A549 (cell line): ENCODE measurements around the gene ANKRD1. TPM values are rescaled to one million over a fixed set of nuclear protein-coding genes. Genes with fewer than 3 reads are reported as not detected.

Experiments
- ATAC-seq, 2 experiments: fragments of 200-7000 bp in 1 of 2; fragments of >200 bp in 1 of 2; cut with Nextera tagmentation in 1 of 2; cut with Tn5 transposase in 1 of 2; 3 replicates each; pipeline versions ENCODE4 v1.8.0 to v1.9.1; 2018 to 2020; ENCODE audit warnings: mild to moderate bottlenecking in 1 of 2, moderate library complexity in 1 of 2
- CTCF ChIA-PET: fragments of 300-600 bp; sonication (Branson Sonifier 250); formaldehyde crosslinking; extraction: SDS; loops from one replicate; lab custom pipeline; 2021; ENCODE audit warnings: antibody characterized with exemption, inconsistent platforms; lab: Yijun Ruan, JAX
- POLR2A ChIA-PET: fragments of 350-600 bp; formaldehyde crosslinking; extraction: SDS; loops from one replicate; lab custom pipeline; 2021; ENCODE audit warnings: antibody characterized with exemption, inconsistent platforms; lab: Yijun Ruan, JAX
- DNase-seq, 2 experiments: peaks; one replicate each; pipeline versions ENCODE4 v3.0.0 to v3.0.0-alpha.2; 2011 to 2016; ENCODE audit warnings: low read depth in 1 of 2, low spot score in 1 of 2
- FAIRE-seq: peaks from 2 replicates; lab custom pipeline; 2011; peaks lifted over from hg19 to GRCh38; lab: Jason Lieb, UNC
- H3K27ac ChIP-seq, 2 experiments: fragments of >200 bp; sonication (Bioruptor Twin); formaldehyde crosslinking; 3 replicates each; pipeline ENCODE4 v1.5.1; 2016 to 2017
- H3K4me1 ChIP-seq: fragments of >200 bp; sonication (Bioruptor Twin); formaldehyde crosslinking; 3 replicates; pipeline ENCODE4 v1.6.1; 2016
- H3K4me2 ChIP-seq: fragments of >200 bp; sonication (Bioruptor Twin); formaldehyde crosslinking; 3 replicates; pipeline ENCODE4 v1.6.1; 2016
- H3K4me3 ChIP-seq: fragments of >200 bp; sonication (Bioruptor Twin); formaldehyde crosslinking; 3 replicates; pipeline ENCODE4 v1.5.1; 2016
- H3K9me3 ChIP-seq: fragments of >200 bp; sonication (Bioruptor Twin); formaldehyde crosslinking; 3 replicates; pipeline ENCODE4 v1.6.1; 2016
- BHLHE40 ChIP-seq: IDR thresholded peaks from 2 replicates; pipeline ENCODE4 v1.6.1; 2012; ENCODE audit warnings: low read depth, low read length, inconsistent platforms
- CHD2 ChIP-seq: fragments of 150-350 bp; IDR thresholded peaks from 2 replicates; pipeline ENCODE4 v1.6.1; 2014; ENCODE audit warnings: low read length; ENCODE audit not compliant: partially characterized antibody
- CHD4 ChIP-seq: fragments of 200-600 bp; sonication (generic); IDR thresholded peaks from 2 replicates; pipeline ENCODE4 v1.6.1; 2016; ENCODE audit warnings: antibody characterized with exemption, mild to moderate bottlenecking, borderline replicate concordance
- FOSL2 ChIP-seq, 2 experiments: fragments of 450-650 bp in 1 of 2; fragments of >200 bp in 1 of 2; sonication (Bioruptor Twin) in 1 of 2; formaldehyde crosslinking; IDR thresholded peaks; 2 replicates each; pipeline versions ENCODE4 v1.5.0 to v1.6.1; 2016 to 2020; ENCODE audit warnings: mild to moderate bottlenecking in 1 of 2, moderate library complexity in 1 of 2
- GATA3 ChIP-seq: IDR thresholded peaks from 2 replicates; pipeline ENCODE4 v1.6.1; 2012; ENCODE audit warnings: borderline replicate concordance
- HEYL ChIP-seq: fragments of 250-450 bp; sonication (Bioruptor Pico); IDR thresholded peaks from 2 replicates; pipeline ENCODE4 v1.8.0; 2021; ENCODE audit warnings: mild to moderate bottlenecking, moderate library complexity
- HOXB13 ChIP-seq: fragments of 250-450 bp; sonication (Bioruptor Pico); IDR thresholded peaks from 2 replicates; pipeline ENCODE4 v1.5.0; 2020; ENCODE audit warnings: low read depth, mild to moderate bottlenecking, moderate library complexity
- MAFK ChIP-seq: fragments of 450-650 bp; IDR thresholded peaks from 2 replicates; pipeline ENCODE4 v1.6.1; 2014; ENCODE audit not compliant: partially characterized antibody
- SMC3 ChIP-seq: fragments of >200 bp; sonication (Bioruptor Twin); formaldehyde crosslinking; IDR thresholded peaks from 3 replicates; pipeline ENCODE4 v1.6.1; 2018; ENCODE audit warnings: inconsistent platforms
- SREBF2 ChIP-seq: fragments of 450-650 bp; IDR thresholded peaks from 2 replicates; pipeline ENCODE4 v1.6.1; 2014; ENCODE audit warnings: mild to moderate bottlenecking, moderate library complexity
- ZC3H11A ChIP-seq: fragments of 450-650 bp; IDR thresholded peaks from 2 replicates; pipeline ENCODE4 v1.6.1; 2014; ENCODE audit warnings: antibody characterized with exemption, mild to moderate bottlenecking
- WGBS: methylation state at CpG from one replicate; pipeline ENCODE4 v1.1.6; 2017; ENCODE audit errors: missing lambda C conversion rate; 5-methylcytosine and 5-hydroxymethylcytosine counted together
- polyA plus RNA-seq, 4 experiments: library from polyadenylated mRNA; depleted of rRNA in 3 of 4; stranded (reverse); fragments of >200 nt; fragmentation: RNase III in 1 of 4; extraction: RNeasy Plus Mini Kit Qiagen cat#74134 plus additional on column Dnase treatment in 1 of 4; gene quantifications; 2 replicates in 3 of 4; 3 replicates in 1 of 4; pipeline ENCODE4 v1.2.3, GENCODE V29; 2011 to 2017
- TF ChIP-seq, protein P1 (sequence below): fragments of 250-450 bp; sonication (Bioruptor Pico); IDR thresholded peaks from 2 replicates; pipeline ENCODE4 v1.5.0; 2021; ENCODE audit warnings: mild to moderate bottlenecking, moderate library complexity, borderline replicate concordance
- TF ChIP-seq, protein P2 (sequence below): IDR thresholded peaks from 2 replicates; pipeline ENCODE4 v1.6.1; 2012
- TF ChIP-seq, protein P3 (sequence below): fragments of >200 bp; sonication (Bioruptor Twin); formaldehyde crosslinking; IDR thresholded peaks from 3 replicates; pipeline ENCODE4 v1.5.1; 2016

ANKRD1 gene
- polyA plus RNA-seq, 2 of the 4 experiments (the other 2 are of a cell fraction): 10.7 to 17.1 TPM

DNA sequence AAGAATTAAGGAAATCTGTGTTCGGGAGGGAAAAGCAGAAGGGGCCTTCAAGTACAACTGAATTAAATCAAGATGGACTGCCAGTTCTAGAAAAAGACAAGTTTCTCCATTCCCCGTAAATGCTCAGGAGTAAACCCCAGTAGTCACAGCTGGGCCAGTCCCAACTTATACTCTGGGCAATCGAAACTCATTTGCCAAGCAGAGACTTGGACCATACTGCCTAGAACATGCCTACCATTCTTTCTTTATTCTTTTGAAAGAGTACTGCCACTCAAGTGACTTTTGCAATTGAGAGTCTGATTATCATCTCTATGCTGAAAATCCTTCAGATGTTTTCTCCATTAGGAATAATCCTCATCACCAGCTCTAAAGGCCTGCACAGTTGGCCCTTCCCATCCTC is 27.7 kb downstream of the ANKRD1 start (continued):
- TF ChIP-seq, protein P1, sequence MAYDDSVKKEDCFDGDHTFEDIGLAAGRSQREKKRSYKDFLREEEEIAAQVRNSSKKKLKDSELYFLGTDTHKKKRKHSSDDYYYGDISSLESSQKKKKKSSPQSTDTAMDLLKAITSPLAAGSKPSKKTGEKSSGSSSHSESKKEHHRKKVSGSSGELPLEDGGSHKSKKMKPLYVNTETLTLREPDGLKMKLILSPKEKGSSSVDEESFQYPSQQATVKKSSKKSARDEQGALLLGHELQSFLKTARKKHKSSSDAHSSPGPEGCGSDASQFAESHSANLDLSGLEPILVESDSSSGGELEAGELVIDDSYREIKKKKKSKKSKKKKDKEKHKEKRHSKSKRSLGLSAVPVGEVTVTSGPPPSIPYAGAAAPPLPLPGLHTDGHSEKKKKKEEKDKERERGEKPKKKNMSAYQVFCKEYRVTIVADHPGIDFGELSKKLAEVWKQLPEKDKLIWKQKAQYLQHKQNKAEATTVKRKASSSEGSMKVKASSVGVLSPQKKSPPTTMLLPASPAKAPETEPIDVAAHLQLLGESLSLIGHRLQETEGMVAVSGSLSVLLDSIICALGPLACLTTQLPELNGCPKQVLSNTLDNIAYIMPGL (CRISPR knock-in tag): no peak
- TF ChIP-seq, protein P2, sequence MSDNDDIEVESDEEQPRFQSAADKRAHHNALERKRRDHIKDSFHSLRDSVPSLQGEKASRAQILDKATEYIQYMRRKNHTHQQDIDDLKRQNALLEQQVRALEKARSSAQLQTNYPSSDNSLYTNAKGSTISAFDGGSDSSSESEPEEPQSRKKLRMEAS: no peak
- TF ChIP-seq ZC3H11A (no peak), HEYL (CRISPR knock-in tag) (no peak)
- TF ChIP-seq, protein P3, sequence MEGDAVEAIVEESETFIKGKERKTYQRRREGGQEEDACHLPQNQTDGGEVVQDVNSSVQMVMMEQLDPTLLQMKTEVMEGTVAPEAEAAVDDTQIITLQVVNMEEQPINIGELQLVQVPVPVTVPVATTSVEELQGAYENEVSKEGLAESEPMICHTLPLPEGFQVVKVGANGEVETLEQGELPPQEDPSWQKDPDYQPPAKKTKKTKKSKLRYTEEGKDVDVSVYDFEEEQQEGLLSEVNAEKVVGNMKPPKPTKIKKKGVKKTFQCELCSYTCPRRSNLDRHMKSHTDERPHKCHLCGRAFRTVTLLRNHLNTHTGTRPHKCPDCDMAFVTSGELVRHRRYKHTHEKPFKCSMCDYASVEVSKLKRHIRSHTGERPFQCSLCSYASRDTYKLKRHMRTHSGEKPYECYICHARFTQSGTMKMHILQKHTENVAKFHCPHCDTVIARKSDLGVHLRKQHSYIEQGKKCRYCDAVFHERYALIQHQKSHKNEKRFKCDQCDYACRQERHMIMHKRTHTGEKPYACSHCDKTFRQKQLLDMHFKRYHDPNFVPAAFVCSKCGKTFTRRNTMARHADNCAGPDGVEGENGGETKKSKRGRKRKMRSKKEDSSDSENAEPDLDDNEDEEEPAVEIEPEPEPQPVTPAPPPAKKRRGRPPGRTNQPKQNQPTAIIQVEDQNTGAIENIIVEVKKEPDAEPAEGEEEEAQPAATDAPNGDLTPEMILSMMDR: no peak

DNA sequence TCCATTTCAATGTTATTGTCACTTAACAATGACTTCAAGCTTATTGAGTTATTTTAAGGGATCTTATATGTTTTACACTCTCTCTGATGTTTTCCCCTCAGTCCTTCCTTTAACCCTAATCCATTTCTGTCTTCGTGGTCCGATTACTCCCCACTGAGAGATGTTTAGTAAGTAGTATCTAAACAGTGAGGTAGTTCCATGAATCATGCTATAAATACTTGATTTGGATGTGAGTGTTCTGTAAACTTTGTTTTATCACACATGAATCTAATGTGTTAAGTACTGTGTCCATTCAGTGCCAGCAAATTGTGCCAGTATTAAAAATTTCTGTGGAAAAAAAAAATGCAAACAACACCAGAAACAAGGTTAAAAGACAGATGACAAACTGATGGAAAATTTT is 30.5 kb downstream of the ANKRD1 start:
- Histone ChIP-seq H3K4me3 (no peak overlapping the region), H3K4me1 (no peaks in the 10 kb centered on the region), H3K27ac (no peak overlapping the region), H3K4me2 (no peak overlapping the region), H3K9me3 (no peaks in the 10 kb centered on the region)
- FAIRE-seq: no peak
- no peak for DNase-seq
- 86% methylated on average over 2 of the region's 2 CpGs for WGBS
- TF ChIP-seq MAFK: no peak
- no peak for TF ChIP-seq SMC3
- TF ChIP-seq, protein P2: no peak
- no peak for TF ChIP-seq CHD4
- no peak for TF ChIP-seq SREBF2
- no peak for TF ChIP-seq GATA3
- no peak for TF ChIP-seq FOSL2 (IDR thresholded peaks at IDR 0.05)
- no peak for TF ChIP-seq FOSL2 (CRISPR knock-in tag; IDR thresholded peaks at IDR 0.05)
- no peak for TF ChIP-seq BHLHE40
- POLR2A ChIA-PET: no interaction called here
- ATAC-seq: no peak
- CTCF ChIA-PET: interaction anchor here (1.5 kb wide), 1 partner anchor 21 kb away, joined by 10 read pairs; no protein-coding TSS in a partner anchor

DNA sequence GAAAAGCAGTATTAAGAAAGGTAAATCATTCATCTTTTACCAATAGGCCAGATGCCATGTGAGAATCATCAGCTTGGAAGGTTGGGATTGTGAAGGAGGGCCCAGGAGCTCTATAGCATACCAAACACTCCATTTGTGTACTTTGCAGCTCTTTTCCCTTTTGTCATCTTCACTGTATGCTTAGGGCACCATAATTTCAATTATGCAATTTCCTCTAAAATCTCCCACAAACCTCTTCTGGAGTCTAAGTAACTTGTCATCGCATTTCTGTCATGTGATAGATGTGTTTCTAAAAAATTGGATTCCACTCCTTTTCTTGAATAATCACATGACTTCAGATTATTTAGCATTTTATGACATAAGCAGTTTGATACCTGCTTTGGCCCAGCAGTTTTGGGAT is 31.3 kb downstream of the ANKRD1 start:
- Histone ChIP-seq H3K9me3 (no peaks in the 10 kb centered on the region), H3K27ac (no peak overlapping the region), H3K4me3 (no peak overlapping the region), H3K4me1 (0 out of 3 replicates have a peak, but pooled peaks cover 2% of the 10 kb centered on the region), H3K4me2 (no peak overlapping the region)
- 100% methylated on average over 1 of the region's 1 CpG for WGBS
- ATAC-seq (no peak), DNase-seq (no peak), FAIRE-seq (no peak)
- TF ChIP-seq SMC3 (no peak), GATA3 (no peak), CHD2 (no peak)
- CTCF ChIA-PET: interaction anchor here (0.7 to 1.5 kb wide), 2 partner anchors 22 to 1587 kb away, joined by 3 to 10 read pairs; no protein-coding TSS in a partner anchor
- POLR2A ChIA-PET: interaction anchor here (0.7 kb wide), 1 partner anchor 621 kb away, joined by 4 read pairs; no protein-coding TSS in a partner anchor

DNA sequence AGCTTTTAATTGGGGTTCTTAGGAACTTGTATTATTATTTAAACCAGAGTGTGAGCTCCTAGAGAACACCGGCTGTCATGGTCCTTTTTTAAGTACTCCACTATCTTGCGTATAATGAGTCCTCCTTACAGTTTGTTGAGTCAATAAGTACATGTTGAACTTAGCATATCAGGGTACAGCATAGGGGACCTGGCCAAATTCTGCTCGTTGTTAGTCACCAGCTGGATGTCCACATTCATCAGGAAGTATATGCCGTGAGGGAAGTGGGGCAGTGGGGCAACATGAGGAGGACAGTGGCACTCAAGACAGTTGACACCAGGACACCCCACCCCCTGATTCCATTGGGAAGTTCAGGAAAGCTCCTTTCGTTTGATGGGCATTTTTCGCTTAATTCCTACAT is 32.5 kb downstream of the ANKRD1 start:
- DNase-seq (no peak), ATAC-seq (no peak), FAIRE-seq (no peak)
- no peak overlapping the region for H3K4me2 ChIP-seq
- H3K4me3 ChIP-seq: no peak overlapping the region
- 0 out of 3 replicates have a peak, but pooled peaks cover 4% of the 10 kb centered on the region for H3K4me1 ChIP-seq
- CTCF ChIA-PET: interaction anchor here (1.0 to 1.6 kb wide), 2 partner anchors 9 to 747 kb away, joined by 3 to 4 read pairs; no protein-coding TSS in a partner anchor
- H3K27ac ChIP-seq: no peak overlapping the region
- POLR2A ChIA-PET: no interaction called here
- TF ChIP-seq HOXB13 (CRISPR knock-in tag): no peak
- H3K9me3 ChIP-seq: no peaks in the 10 kb centered on the region
- 97% methylated on average over 6 of the region's 6 CpGs for WGBS
